Bronchial epithelial cell (primary cell): ENCODE measurements around the gene HOXA2. TPM values are rescaled to one million over a fixed set of nuclear protein-coding genes. Genes with fewer than 3 reads are reported as not detected.

ENCODE experiments used
- DNase-seq: peaks from one replicate; pipeline ENCODE4 v3.0.0-alpha.2; 2010; ENCODE audit warnings: low read depth
- FAIRE-seq: peaks from 2 replicates; lab custom pipeline; 2011; peaks lifted over from hg19 to GRCh38; lab: Jason Lieb, UNC
- H3K27me3 ChIP-seq: 2 replicates; pipeline ENCODE4 v1.5.1; 2011; ENCODE audit warnings: low read length; ENCODE audit not compliant: control insufficient read depth, insufficient read depth
- H3K36me3 ChIP-seq: 2 replicates; pipeline ENCODE4 v1.5.1; 2011; ENCODE audit warnings: low read length; ENCODE audit not compliant: control insufficient read depth, insufficient read depth
- H3K4me3 ChIP-seq: 2 replicates; pipeline ENCODE4 v1.5.1; 2011; ENCODE audit warnings: mild to moderate bottlenecking, low read depth, low read length, control low read depth
- total RNA-seq: library from RNA; depleted of rRNA; stranded (reverse); fragments of >200 nt; gene quantifications from 2 replicates; pipeline ENCODE4 v1.2.1, GENCODE V29; 2014
- TF ChIP-seq, protein P1 (sequence below): IDR thresholded peaks from 2 replicates; pipeline ENCODE4 v1.5.1; 2011; ENCODE audit warnings: mild to moderate bottlenecking, moderate library complexity, low read length, control low read depth, inconsistent platforms; ENCODE audit not compliant: insufficient read depth, severe bottlenecking

The HOXA2 gene
- total RNA-seq, 1 donor from 2014 or later: not detected

DNA sequence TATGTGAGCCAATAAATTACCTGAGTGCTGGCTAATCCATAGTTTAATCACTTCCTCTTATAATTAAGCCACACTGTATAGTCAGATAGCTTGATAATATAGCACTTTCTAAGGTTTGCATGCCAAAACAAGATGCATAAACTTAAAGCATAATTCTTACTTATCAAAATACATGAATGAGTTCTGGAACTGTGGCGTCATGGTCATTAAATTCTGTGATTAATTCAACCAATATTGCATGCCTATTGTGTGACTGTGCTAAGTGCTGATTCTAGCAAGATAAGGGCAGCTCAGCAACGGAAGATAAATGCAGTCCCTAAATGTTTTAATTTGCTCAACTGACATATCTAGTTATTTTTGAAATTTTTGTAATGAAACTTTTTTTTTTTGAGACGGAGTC, 36.3 kb downstream of the HOXA2 start:
- Histone ChIP-seq H3K36me3 (no peaks in the 10 kb centered on the region), H3K27me3 (no peaks in the 10 kb centered on the region), H3K4me3 (no peak overlapping the region)
- peak; percentile 19 for DNase-seq
- TF ChIP-seq, protein P1, sequence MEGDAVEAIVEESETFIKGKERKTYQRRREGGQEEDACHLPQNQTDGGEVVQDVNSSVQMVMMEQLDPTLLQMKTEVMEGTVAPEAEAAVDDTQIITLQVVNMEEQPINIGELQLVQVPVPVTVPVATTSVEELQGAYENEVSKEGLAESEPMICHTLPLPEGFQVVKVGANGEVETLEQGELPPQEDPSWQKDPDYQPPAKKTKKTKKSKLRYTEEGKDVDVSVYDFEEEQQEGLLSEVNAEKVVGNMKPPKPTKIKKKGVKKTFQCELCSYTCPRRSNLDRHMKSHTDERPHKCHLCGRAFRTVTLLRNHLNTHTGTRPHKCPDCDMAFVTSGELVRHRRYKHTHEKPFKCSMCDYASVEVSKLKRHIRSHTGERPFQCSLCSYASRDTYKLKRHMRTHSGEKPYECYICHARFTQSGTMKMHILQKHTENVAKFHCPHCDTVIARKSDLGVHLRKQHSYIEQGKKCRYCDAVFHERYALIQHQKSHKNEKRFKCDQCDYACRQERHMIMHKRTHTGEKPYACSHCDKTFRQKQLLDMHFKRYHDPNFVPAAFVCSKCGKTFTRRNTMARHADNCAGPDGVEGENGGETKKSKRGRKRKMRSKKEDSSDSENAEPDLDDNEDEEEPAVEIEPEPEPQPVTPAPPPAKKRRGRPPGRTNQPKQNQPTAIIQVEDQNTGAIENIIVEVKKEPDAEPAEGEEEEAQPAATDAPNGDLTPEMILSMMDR: no peak
- FAIRE-seq: no peak

DNA sequence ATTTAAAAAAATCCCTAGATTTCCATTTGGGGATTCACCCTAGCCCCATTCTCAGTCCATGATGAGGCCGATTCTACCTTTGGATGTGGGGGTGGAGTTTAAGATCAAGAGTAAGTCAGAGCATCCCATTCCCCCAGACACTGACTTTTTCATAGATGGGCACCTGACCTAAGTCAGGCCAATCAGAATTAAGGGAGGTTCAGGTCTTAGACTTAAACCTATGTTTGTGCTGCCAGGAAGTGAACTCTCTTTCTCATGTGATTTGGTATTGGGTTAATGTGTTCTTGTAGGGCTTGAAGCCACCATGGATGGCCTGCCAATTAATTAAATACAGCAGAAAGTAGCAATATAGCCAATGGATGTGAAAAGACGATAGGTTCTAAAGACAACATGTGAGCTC, 36.8 kb downstream of the HOXA2 start:
- Histone ChIP-seq H3K4me3 (no peak overlapping the region), H3K36me3 (no peaks in the 10 kb centered on the region), H3K27me3 (no peaks in the 10 kb centered on the region)
- TF ChIP-seq, protein P1: no peak
- no peak for FAIRE-seq
- no peak for DNase-seq

DNA sequence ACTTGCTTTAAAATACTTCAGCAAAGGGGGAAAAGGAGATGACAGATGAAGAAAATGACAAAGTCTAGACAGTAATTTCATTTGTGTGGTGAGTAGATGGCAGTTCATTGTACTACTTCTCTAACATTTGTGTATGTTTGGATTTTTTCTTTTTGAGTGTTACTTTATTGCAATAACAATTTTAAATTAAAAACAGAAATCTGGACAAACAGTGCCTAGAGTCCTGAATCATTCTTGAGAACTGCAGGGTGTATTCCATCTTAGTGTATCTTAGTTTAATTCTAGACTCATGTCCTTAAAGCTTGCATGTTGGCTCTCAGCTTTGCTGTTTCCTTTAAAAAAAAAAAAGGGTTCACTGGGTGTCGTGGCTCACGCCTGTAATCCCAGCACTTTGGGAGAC, 37.8 kb downstream of the HOXA2 start:
- H3K27me3 ChIP-seq: no peaks in the 10 kb centered on the region
- TF ChIP-seq, protein P1: no peak
- no peak for FAIRE-seq

DNA sequence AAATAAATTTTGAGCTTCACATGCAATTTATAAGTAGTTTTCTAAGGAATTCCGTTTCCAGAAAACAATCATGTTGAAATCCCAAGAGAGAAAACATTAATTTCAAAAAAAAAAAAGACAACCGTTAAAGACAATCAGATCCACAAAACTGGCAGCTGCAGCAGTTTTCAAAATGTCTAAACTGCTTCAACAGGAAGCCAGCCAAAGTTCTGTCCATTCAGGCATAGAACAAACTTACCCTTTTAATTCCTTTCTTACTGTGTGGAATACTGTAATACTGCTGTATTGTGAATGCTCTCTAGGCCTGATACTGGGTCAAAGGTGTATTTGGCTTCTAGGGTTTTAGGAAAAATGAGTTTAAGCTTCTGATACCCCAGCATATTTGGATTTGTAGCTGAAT, 38.3 kb downstream of the HOXA2 start:
- H3K36me3 ChIP-seq: no peaks in the 10 kb centered on the region
- FAIRE-seq (no peak), DNase-seq (no peak)
- H3K27me3 ChIP-seq: no peaks in the 10 kb centered on the region
- no peak overlapping the region for H3K4me3 ChIP-seq
- TF ChIP-seq, protein P1: no peak

More for the DNA sequence above, 37.8 kb downstream of the HOXA2 start:
- DNase-seq: no peak
- no peaks in the 10 kb centered on the region for H3K36me3 ChIP-seq
- no peak overlapping the region for H3K4me3 ChIP-seq

DNA sequence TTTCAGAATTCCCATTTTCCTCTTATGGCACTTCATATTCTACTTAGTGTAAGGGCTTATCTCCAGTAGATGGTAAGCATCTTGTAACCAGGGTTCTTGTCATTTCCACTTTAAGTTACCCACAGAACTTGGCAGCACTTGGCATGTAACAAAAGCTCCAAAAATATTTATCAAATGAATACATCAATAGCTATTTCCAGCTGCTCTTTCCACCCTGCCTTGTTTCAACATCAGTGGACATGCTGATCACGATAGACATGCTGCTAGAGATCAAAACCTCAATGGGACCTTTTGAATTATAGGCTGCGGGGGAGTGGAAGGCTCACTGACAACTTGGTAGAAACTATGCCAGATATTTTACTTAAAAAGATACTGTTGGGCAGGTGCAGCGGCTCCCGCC, 39.5 kb downstream of the HOXA2 start:
- no peak for DNase-seq
- Histone ChIP-seq H3K4me3 (no peak overlapping the region), H3K27me3 (no peaks in the 10 kb centered on the region), H3K36me3 (no peaks in the 10 kb centered on the region)
- FAIRE-seq: no peak
- TF ChIP-seq, protein P1: no peak

DNA sequence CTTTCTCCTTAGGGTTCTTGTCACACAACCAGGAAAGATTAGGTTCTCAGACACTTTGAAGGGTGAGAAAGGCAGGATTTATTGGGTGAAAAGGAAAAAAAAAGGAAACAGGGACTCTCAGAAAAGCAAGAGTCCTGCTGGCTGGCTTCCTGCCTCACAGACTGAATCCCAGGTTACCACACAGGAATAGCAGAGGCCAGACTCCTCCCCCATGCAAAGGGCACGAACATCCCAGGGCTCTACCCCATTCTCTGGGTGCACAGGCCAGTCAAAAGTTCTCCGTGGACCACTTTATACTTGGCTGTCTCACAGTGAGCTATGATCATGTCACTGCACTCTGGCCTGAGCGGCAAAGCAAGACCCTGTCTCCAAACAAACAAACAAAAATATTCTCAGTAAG, 49.3 kb downstream of the HOXA2 start:
- no peaks in the 10 kb centered on the region for H3K27me3 ChIP-seq
- DNase-seq (no peak), FAIRE-seq (no peak)
- H3K36me3 ChIP-seq: no peaks in the 10 kb centered on the region
- no peak overlapping the region for H3K4me3 ChIP-seq
- TF ChIP-seq, protein P1: no peak
